CD4-positive, alpha-beta T cell (primary cell): Measurements from ENCODE around the gene PCYOX1L. TPM values are rescaled to one million over a fixed set of nuclear protein-coding genes. Genes with fewer than 3 reads are reported as not detected.

Experiments
- ATAC-seq: fragments of 200-7000 bp; cut with Tn5 transposase; one replicate; pipeline ENCODE4 v1.10.0; 2022; ENCODE audit warnings: mild to moderate bottlenecking; ENCODE audit not compliant: poor library complexity
- CTCF ChIA-PET: fragments of 350-600 bp; sonication (Branson Sonifier 250); formaldehyde crosslinking; loops from one replicate; lab custom pipeline; 2021; ENCODE audit warnings: antibody characterized with exemption, inconsistent platforms; lab: Charles Lee
- POLR2A ChIA-PET: fragments of 350-600 bp; sonication (Branson Sonifier 250); formaldehyde crosslinking; loops from one replicate; lab custom pipeline; 2021; ENCODE audit warnings: antibody characterized with exemption, inconsistent platforms; lab: Charles Lee
- DNase-seq, 14 experiments: peaks; one replicate each; pipeline ENCODE4 v3.0.0-alpha.2; 2013 to 2020; ENCODE audit warnings: mixed read lengths in 2 of 14
- H3K27ac ChIP-seq, 2 donors: one replicate each; pipeline versions ENCODE4 v1.5.1 to v1.7.0; 2013; ENCODE audit warnings: low read length in 2 of 2, low read depth in 1 of 2, mild to moderate bottlenecking in 1 of 2
- H3K27me3 ChIP-seq, 2 experiments: 1 replicate in 1 of 2; 2 replicates in 1 of 2; pipeline versions ENCODE4 v1.6.1 to v1.7.0; 2013; ENCODE audit warnings: low read length in 2 of 2, control low read depth in 1 of 2, mild to moderate bottlenecking in 1 of 2, moderate library complexity in 1 of 2; ENCODE audit not compliant: insufficient read depth in 2 of 2, control insufficient read depth in 1 of 2
- H3K36me3 ChIP-seq: one replicate; pipeline ENCODE4 v1.6.1; 2013; ENCODE audit warnings: low read length, control low read depth; ENCODE audit not compliant: insufficient read depth
- H3K4me1 ChIP-seq: one replicate; pipeline ENCODE4 v1.6.1; 2013; ENCODE audit warnings: low read length, control low read depth; ENCODE audit not compliant: insufficient read depth
- H3K4me3 ChIP-seq: one replicate; pipeline ENCODE4 v1.5.1; 2013; ENCODE audit warnings: mild to moderate bottlenecking, low read length, moderate library complexity
- H3K9me3 ChIP-seq, 2 experiments: 1 replicate in 1 of 2; 2 replicates in 1 of 2; pipeline versions ENCODE4 v1.6.1 to v1.7.0; 2013; ENCODE audit warnings: low read length in 2 of 2, mild to moderate bottlenecking in 2 of 2, control low read depth in 1 of 2, moderate library complexity in 1 of 2; ENCODE audit not compliant: control insufficient read depth in 1 of 2, insufficient read depth in 1 of 2
- H3K27ac Mint-ChIP-seq: one replicate; pipeline ENCODE4 v1.8.0; 2020; ENCODE audit warnings: mixed read lengths
- H3K27me3 Mint-ChIP-seq: one replicate; pipeline ENCODE4 v1.8.0; 2021; ENCODE audit warnings: mixed read lengths
- H3K36me3 Mint-ChIP-seq: one replicate; pipeline ENCODE4 v1.8.0; 2021; ENCODE audit warnings: low read depth, mixed read lengths
- H3K4me1 Mint-ChIP-seq: one replicate; pipeline ENCODE4 v1.8.0; 2021; ENCODE audit warnings: low read depth, mixed read lengths
- H3K4me3 Mint-ChIP-seq: one replicate; pipeline ENCODE4 v1.8.0; 2020; ENCODE audit warnings: mild to moderate bottlenecking, mixed read lengths
- H3K9me3 Mint-ChIP-seq: one replicate; pipeline ENCODE4 v1.8.0; 2020; ENCODE audit warnings: mixed read lengths
- intact Hi-C, 2 experiments: fragments of 100-400 bp; cut with DNase I in 1 of 2; cut with micrococcal nuclease in 1 of 2; formaldehyde crosslinking; loops; one replicate each; pipeline versions ENCODE4 v1.15.1 to v1.9.0; 2023 to 2025; cut with DNase I, micrococcal nuclease
- total RNA-seq, 174 experiments: library from RNA in 2 of 174; stranded (reverse) in 2 of 174; gene quantifications; one replicate each; pipeline ENCODE4 v1.2.3 and lab custom pipeline; 2021 to 2026
- TF ChIP-seq, protein P1 (sequence below): fragments of 200-600 bp; IDR thresholded peaks from one replicate; pipeline ENCODE4 v1.8.0; 2022; ENCODE audit warnings: antibody characterized with exemption, mild to moderate bottlenecking

Gene PCYOX1L
- total RNA-seq, 2 experiments from 2014 or later = 22.9 to 24.8 TPM

DNA sequence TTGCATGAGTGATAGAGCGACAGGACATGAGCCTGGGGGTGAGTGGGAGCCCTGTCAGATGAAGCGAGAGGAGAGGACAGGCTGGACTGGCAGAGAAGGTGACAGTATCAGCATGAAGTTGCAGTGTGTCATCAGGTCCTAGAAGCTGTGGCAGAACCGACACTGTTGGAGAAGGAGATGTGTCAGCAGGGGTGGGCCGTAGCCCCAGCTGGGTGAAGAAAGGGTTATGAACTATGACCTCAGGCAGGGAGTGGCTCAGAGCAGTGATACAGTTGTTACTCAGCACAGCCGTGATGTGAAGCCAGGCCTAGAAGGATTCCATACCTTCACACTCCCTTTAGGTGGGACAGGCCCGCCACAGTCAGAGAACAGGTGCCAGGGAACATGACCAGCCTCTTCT lies 7.6 kb downstream of the PCYOX1L start:
- no peaks in the 10 kb centered on the region for H3K9me3 Mint-ChIP-seq

DNA sequence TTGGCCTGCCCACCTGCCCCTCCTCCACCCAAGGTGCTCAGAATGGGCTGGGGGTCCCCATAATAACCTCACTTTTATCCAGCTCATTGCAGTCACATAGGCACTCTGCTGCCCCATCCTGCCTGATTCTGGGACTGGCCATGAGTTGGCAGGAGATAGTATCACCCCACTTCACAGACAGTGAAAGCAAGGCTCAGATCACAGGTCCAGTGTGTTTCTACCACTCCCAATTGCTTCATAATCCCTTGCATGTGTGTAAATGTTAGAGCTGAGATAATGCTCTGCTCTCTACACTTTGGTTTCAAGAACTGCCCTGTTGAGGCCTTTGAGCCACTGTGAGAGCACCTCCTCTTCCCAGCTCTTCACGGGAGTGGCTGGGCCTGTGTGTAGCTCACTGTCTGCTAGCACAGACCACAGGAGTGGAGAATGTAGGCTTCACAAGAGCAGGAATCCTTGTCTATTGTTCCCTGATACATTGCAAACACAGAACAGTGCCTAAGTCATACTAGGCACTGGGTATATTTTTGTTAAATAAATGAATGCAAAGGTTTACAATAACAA lies 8.4 kb downstream of the PCYOX1L start:
- Histone ChIP-seq H3K27ac (no peak overlapping the region), H3K4me1 (peaks cover 16% of the 10 kb centered on the region), H3K4me3 (no peak overlapping the region), H3K36me3 (peaks cover 16% of the 10 kb centered on the region), H3K9me3 (no peaks in the 10 kb centered on the region), H3K27me3 (no peaks in the 10 kb centered on the region)
- POLR2A ChIA-PET = interaction anchor here (2.5 to 3.2 kb wide), 2 partner anchors 8 to 20 kb away, joined by 22 to 24 read pairs; partner anchors contain the start of genes GRPEL2 and PCYOX1L
- intact Hi-C loops = no loop called here
- CTCF ChIA-PET = interaction anchor here (1.6 to 2.2 kb wide), 4 partner anchors 9 to 185 kb away, joined by 8 to 32 read pairs (median 15); partner anchors contain the start of genes CSNK1A1 and PCYOX1L
- no peak for DNase-seq
- no peaks in the 10 kb centered on the region for H3K9me3 Mint-ChIP-seq
- TF ChIP-seq, protein P1, sequence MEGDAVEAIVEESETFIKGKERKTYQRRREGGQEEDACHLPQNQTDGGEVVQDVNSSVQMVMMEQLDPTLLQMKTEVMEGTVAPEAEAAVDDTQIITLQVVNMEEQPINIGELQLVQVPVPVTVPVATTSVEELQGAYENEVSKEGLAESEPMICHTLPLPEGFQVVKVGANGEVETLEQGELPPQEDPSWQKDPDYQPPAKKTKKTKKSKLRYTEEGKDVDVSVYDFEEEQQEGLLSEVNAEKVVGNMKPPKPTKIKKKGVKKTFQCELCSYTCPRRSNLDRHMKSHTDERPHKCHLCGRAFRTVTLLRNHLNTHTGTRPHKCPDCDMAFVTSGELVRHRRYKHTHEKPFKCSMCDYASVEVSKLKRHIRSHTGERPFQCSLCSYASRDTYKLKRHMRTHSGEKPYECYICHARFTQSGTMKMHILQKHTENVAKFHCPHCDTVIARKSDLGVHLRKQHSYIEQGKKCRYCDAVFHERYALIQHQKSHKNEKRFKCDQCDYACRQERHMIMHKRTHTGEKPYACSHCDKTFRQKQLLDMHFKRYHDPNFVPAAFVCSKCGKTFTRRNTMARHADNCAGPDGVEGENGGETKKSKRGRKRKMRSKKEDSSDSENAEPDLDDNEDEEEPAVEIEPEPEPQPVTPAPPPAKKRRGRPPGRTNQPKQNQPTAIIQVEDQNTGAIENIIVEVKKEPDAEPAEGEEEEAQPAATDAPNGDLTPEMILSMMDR = no peak
- no peak for ATAC-seq
- H3K27me3 Mint-ChIP-seq = no peaks in the 10 kb centered on the region
- H3K4me1 Mint-ChIP-seq = peaks cover 36% of the 10 kb centered on the region
- H3K27ac Mint-ChIP-seq = peak overlapping the region; percentile 24
- H3K4me3 Mint-ChIP-seq = no peak overlapping the region
- H3K36me3 Mint-ChIP-seq = peaks cover 41% of the 10 kb centered on the region

More for the DNA sequence above, 7.6 kb downstream of the PCYOX1L start:
- no peak overlapping the region for H3K27ac ChIP-seq
- H3K4me3 ChIP-seq = no peak overlapping the region
- H3K9me3 ChIP-seq = no peaks in the 10 kb centered on the region
- DNase-seq (no peak), ATAC-seq (no peak)
- Mint-ChIP-seq H3K4me3 (no peak overlapping the region), H3K36me3 (peaks cover 45% of the 10 kb centered on the region), H3K4me1 (peaks cover 42% of the 10 kb centered on the region), H3K27me3 (no peaks in the 10 kb centered on the region), H3K27ac (peak overlapping the region; percentile 57)
- CTCF ChIA-PET = interaction anchor here (0.6 kb wide), 1 partner anchor 44 kb away, joined by 4 read pairs; no protein-coding TSS in a partner anchor
- peaks cover 16% of the 10 kb centered on the region for H3K36me3 ChIP-seq
- POLR2A ChIA-PET = interaction anchor here (3.2 kb wide), 1 partner anchor 20 kb away, joined by 22 read pairs; the partner anchor contains the start of gene GRPEL2
- H3K4me1 ChIP-seq = peaks cover 22% of the 10 kb centered on the region
- TF ChIP-seq, protein P1 = no peak
- intact Hi-C loops = no loop called here
- no peaks in the 10 kb centered on the region for H3K27me3 ChIP-seq

DNA sequence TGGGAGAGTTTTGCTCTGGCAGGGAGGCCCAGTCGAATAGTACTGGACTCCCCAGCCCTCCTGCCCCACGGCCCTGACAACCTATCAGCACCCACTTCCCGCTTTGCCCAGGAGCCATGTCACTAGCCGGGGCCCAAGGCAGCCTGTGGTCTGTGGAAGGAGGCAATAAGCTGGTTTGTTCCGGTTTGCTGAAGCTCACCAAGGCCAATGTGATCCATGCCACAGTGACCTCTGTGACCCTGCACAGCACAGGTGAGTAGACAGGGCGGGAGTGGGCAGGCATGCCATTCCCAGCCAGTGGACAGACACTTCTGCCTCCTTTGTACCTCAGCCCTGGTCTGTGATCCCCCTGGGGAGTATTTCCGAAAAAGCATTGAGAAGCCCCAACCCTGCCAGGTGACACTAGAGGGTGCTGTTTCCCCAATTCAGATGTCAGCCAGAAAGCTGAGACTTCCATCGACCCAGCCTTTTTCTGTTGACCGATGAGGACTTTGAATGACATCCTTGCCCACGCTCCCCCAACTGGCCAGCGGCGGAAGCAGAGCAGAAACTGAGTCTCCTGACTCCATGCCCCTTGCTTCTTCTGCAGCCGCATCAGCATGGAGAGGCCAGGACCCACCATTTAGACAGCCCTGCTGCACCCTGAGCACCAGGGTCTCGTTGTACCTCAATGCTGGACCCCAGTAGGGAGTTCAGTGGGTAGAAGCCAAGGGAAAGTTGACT lies 9.6 kb downstream of the PCYOX1L start:
- Mint-ChIP-seq H3K27me3 (no peaks in the 10 kb centered on the region), H3K9me3 (no peaks in the 10 kb centered on the region), H3K36me3 (peaks cover 40% of the 10 kb centered on the region), H3K4me3 (no peak overlapping the region), H3K4me1 (peaks cover 35% of the 10 kb centered on the region), H3K27ac (peak overlapping the region; percentile 24)
- Histone ChIP-seq H3K9me3 (no peaks in the 10 kb centered on the region), H3K27me3 (peaks cover 0 to 3% of the 10 kb centered on the region in 2 experiments), H3K36me3 (peaks cover 16% of the 10 kb centered on the region), H3K4me3 (no peak overlapping the region), H3K4me1 (peaks cover 23% of the 10 kb centered on the region), H3K27ac (no peak overlapping the region)
- intact Hi-C loops = no loop called here
- TF ChIP-seq, protein P1 = peak; percentile 80
- peak; percentile 30 to 77 (median 50) for DNase-seq
- POLR2A ChIA-PET = interaction anchor here (1.1 to 3.2 kb wide), 3 partner anchors 9 to 22 kb away, joined by 3 to 24 read pairs (median 22); partner anchors contain the start of genes GRPEL2 and PCYOX1L
- peak; percentile 69 for ATAC-seq
- CTCF ChIA-PET = interaction anchor here (0.7 to 2.3 kb wide), 15 partner anchors 10 to 226 kb away, joined by 3 to 32 read pairs (median 6); partner anchors contain the start of genes ABLIM3, CSNK1A1, GRPEL2 and PCYOX1L
